Activated T-helper 17 cell treated with anti-CD3 and anti-CD28 coated beads, Interleukin-2, amount 50 U/mL, for 72 hours (primary cell): Measurements from ENCODE around the gene MS4A4E. TPM values are rescaled to one million over a fixed set of nuclear protein-coding genes. Genes with fewer than 3 reads are reported as not detected.

Source experiments
- ATAC-seq: fragments of 150-1000 bp; cut with Tn5 transposase; replicated peaks from 2 replicates; pipeline ENCODE4 v1.10.0; 2021; ENCODE audit warnings: mild to moderate bottlenecking, moderate library complexity
- H3K27ac Mint-ChIP-seq: one replicate; pipeline ENCODE4 v1.8.0; 2022; ENCODE audit warnings: mixed read lengths
- H3K27me3 Mint-ChIP-seq: one replicate; pipeline ENCODE4 v1.8.0; 2022; ENCODE audit warnings: mixed read lengths
- H3K36me3 Mint-ChIP-seq: one replicate; pipeline ENCODE4 v1.8.0; 2022; ENCODE audit warnings: low read depth, mild to moderate bottlenecking, mixed read lengths
- H3K4me1 Mint-ChIP-seq: one replicate; pipeline ENCODE4 v1.8.0; 2022; ENCODE audit warnings: mixed read lengths
- H3K4me3 Mint-ChIP-seq: one replicate; pipeline ENCODE4 v1.8.0; 2022; ENCODE audit warnings: mild to moderate bottlenecking, mixed read lengths
- H3K9me3 Mint-ChIP-seq: one replicate; pipeline ENCODE4 v1.8.0; 2022; ENCODE audit warnings: mixed read lengths
- total RNA-seq, 2 donors: library from RNA; stranded (reverse); gene quantifications; one replicate each; pipeline ENCODE4 v1.2.3, GENCODE V29; 2022

The MS4A4E gene
- total RNA-seq, 2 donors from 2014 or later: not detected

DNA sequence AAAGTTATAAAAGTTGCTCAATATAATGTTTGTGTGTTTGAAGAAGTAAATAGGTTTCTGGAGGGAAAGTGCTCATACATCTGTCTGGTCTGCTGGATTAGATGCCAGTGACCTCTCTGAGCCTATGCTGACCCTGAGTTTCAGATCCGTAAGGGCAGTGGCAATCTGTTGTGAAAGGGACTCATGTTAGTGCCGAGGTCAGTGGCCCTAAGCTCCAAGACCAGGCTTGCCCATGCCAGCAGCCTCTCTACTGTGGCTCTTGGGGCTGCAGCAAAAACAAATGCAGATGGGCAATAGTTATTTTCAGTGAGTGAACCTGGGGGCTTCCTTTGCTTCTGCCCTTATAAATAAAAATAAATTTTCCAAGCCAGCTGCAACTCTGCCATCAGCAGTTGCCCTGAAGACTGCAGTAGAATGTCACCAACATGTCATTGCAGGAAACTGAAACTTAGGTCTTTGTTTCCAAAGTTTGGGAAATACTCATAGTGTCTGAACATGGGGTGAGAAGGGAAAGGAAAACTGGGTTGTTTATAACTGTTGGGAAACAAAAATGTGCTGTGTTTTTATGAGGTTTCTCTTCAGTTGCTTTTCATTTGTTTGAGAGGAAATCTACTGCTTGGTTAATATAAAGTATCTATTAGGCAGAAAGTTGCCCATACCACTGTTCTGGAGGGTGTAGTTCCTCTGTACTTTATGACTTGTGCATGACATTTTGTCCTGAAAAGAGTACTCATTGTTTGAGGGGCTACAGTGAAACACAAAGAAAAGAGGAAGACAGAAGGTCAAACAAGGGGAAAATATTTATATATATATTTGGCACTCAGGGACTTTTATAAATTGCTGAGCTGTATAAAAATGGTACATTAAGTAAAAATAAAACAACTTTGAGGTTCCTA is 9.5 kb upstream of the MS4A4E start:
- Mint-ChIP-seq H3K4me3 (no peak overlapping the region), H3K9me3 (peaks cover 4% of the 10 kb centered on the region), H3K27ac (no peak overlapping the region), H3K36me3 (no peaks in the 10 kb centered on the region), H3K4me1 (no peaks in the 10 kb centered on the region), H3K27me3 (peaks cover 45% of the 10 kb centered on the region)
- ATAC-seq: no peak

- Mint-ChIP-seq H3K27me3 (peaks cover 49% of the 10 kb centered on the region), H3K4me3 (no peak overlapping the region), H3K9me3 (peaks cover 4% of the 10 kb centered on the region), H3K36me3 (no peaks in the 10 kb centered on the region), H3K4me1 (no peaks in the 10 kb centered on the region), H3K27ac (no peak overlapping the region)
- ATAC-seq: no peak
Observed at GRCh38 chr11:60251485-60252212, 8.7 kb upstream of the MS4A4E start.

GRCh38 chr11:60241786-60242185 is 1.2 kb downstream of the MS4A4E start:
- ATAC-seq: no peak
- no peaks in the 10 kb centered on the region for H3K4me1 Mint-ChIP-seq
- peaks cover 54% of the 10 kb centered on the region for H3K27me3 Mint-ChIP-seq
- H3K36me3 Mint-ChIP-seq: no peaks in the 10 kb centered on the region
- no peak overlapping the region for H3K27ac Mint-ChIP-seq
- no peak overlapping the region for H3K4me3 Mint-ChIP-seq
- no peaks in the 10 kb centered on the region for H3K9me3 Mint-ChIP-seq

DNA sequence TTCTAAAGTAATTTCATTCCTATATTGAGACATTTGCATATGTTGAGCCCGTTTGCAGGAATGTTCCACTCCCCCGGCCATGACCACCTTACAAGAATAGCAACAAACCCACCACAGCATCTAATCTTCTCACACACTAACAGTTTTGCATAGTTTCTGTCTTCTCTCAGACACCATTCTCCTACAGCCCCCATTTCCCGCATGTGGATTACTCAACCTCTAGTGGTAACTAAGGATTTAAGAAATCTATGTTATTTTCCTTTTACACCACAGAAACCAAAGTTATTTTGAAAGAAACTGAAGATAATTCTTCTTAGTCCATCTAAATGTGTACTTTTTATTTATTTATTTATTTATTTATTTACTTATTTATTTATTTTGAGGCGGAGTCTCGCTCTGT is 2.3 kb downstream of the MS4A4E start:
- Mint-ChIP-seq H3K36me3 (no peaks in the 10 kb centered on the region), H3K27me3 (peaks cover 54% of the 10 kb centered on the region), H3K4me1 (no peaks in the 10 kb centered on the region), H3K4me3 (no peak overlapping the region), H3K27ac (no peak overlapping the region), H3K9me3 (no peaks in the 10 kb centered on the region)
- ATAC-seq: no peak

DNA sequence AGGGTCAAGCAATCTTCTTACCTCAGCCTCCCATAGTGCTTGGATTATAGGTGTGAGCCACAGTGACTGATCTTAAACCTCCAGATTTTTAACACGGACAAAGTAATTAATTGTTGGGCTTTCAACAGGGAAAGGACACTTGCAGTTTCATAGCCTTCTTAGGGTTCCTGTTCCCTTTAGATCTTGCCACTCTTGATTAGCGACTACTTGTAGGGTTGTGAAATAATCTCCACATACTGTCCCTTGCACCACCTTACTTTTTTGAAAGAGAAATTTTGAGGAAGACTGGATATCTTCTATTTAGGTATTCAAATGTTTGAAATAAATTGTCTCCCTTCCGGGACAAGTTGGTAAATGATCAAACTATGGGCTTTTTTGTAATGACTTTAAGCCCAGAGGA is 7.6 kb downstream of the MS4A4E start:
- Mint-ChIP-seq H3K4me3 (no peak overlapping the region), H3K27ac (no peak overlapping the region), H3K9me3 (no peaks in the 10 kb centered on the region), H3K27me3 (peaks cover 30% of the 10 kb centered on the region), H3K36me3 (no peaks in the 10 kb centered on the region), H3K4me1 (no peaks in the 10 kb centered on the region)
- no peak for ATAC-seq

GRCh38 chr11:60230681-60231080 is 12.3 kb downstream of the MS4A4E start:
- ATAC-seq: no peak
- no peaks in the 10 kb centered on the region for H3K36me3 Mint-ChIP-seq
- no peaks in the 10 kb centered on the region for H3K4me1 Mint-ChIP-seq
- peaks cover 23% of the 10 kb centered on the region for H3K27me3 Mint-ChIP-seq
- H3K27ac Mint-ChIP-seq: no peak overlapping the region
- H3K9me3 Mint-ChIP-seq: no peaks in the 10 kb centered on the region
- no peak overlapping the region for H3K4me3 Mint-ChIP-seq

DNA sequence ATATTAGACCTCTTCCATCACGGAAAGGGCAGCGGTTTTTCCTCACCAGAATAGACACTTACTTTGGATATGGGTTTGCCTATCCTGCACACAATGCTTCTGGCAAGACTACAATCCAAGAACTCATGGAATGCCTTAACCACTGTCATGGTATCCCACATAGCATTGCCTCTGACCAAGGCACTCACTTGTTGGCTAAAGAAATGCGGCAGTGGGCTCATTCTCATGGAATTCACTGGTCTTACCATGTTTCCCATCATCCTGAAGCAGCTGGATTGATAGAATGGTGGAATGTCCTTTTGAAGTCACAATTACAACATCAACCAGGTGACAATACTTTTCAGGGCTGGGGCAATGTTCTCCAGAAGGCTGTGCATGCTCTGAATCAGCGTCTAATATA is 20.8 kb downstream of the MS4A4E start:
- H3K4me3 Mint-ChIP-seq: no peak overlapping the region
- no peak overlapping the region for H3K27ac Mint-ChIP-seq
- no peak for ATAC-seq
- H3K36me3 Mint-ChIP-seq: no peaks in the 10 kb centered on the region
- no peaks in the 10 kb centered on the region for H3K4me1 Mint-ChIP-seq
- H3K27me3 Mint-ChIP-seq: peaks cover 17% of the 10 kb centered on the region
- H3K9me3 Mint-ChIP-seq: no peaks in the 10 kb centered on the region

DNA sequence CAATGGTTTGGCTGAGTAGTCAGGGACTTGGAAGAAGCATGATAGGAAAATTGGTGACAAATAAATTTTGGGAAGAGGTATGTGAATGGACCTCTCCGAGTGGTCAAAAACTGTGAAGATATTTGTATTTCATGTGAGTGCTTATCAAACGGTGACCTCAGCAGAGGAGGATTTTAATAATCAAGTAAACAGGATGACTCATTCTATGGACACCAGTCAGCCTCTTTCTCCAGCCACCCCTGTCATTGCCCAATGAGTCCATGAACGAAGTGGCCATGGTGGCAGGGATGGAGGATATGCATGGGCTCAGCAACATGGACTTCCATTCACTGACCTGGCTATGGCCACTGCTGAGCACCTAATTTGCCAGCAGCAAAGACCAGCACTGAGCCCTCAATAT is 21.2 kb downstream of the MS4A4E start:
- Mint-ChIP-seq H3K27me3 (peaks cover 17% of the 10 kb centered on the region), H3K4me3 (no peak overlapping the region), H3K4me1 (no peaks in the 10 kb centered on the region), H3K36me3 (no peaks in the 10 kb centered on the region), H3K9me3 (no peaks in the 10 kb centered on the region), H3K27ac (no peak overlapping the region)
- no peak for ATAC-seq

DNA sequence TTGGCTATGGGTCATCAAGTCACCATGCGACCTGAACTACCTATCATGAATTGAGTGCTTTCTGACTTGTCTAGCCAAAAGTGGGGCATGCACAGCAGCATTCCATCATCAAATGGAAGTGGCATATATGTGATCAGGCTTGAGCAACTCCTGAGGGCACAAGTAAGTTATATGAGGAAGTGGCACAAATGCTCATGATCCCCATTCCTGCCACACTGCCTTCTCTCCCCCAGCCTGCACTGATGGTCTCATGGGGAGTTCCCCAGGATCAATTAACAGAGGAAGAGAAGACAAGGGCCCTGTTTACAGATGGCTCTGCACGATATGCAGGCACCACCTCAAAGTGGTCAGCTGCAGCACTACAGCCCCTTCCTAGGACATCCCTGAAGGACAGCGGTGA is 21.8 kb downstream of the MS4A4E start:
- H3K4me1 Mint-ChIP-seq: no peaks in the 10 kb centered on the region
- no peak overlapping the region for H3K4me3 Mint-ChIP-seq
- H3K9me3 Mint-ChIP-seq: no peaks in the 10 kb centered on the region
- H3K36me3 Mint-ChIP-seq: no peaks in the 10 kb centered on the region
- ATAC-seq: no peak
- no peak overlapping the region for H3K27ac Mint-ChIP-seq
- peaks cover 18% of the 10 kb centered on the region for H3K27me3 Mint-ChIP-seq

DNA sequence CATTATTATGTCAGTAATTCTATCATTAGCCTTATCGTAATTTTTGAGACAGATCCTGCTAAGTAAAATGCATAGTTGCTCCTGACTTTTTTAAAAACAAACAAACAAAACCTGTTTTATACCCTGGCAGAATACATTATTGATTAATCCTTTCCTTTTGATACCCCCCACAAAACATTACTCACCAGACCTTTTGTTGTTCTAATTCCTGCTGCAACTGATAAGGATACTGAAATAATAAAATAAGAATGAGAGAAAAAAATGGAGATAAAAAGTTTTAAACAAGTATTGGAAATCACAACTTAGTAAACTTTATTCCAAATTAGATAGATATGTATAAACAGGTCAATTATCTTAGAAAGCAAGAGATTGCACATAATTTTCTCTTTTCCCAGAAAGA is 28.6 kb downstream of the MS4A4E start:
- Mint-ChIP-seq H3K9me3 (no peaks in the 10 kb centered on the region), H3K27me3 (peaks cover 18% of the 10 kb centered on the region), H3K27ac (no peak overlapping the region), H3K4me1 (no peaks in the 10 kb centered on the region), H3K36me3 (no peaks in the 10 kb centered on the region), H3K4me3 (no peak overlapping the region)
- ATAC-seq: no peak

GRCh38 chr11:60211206-60211605 is 31.7 kb downstream of the MS4A4E start:
- ATAC-seq: no peak
- no peaks in the 10 kb centered on the region for H3K9me3 Mint-ChIP-seq
- no peak overlapping the region for H3K4me3 Mint-ChIP-seq
- no peaks in the 10 kb centered on the region for H3K4me1 Mint-ChIP-seq
- H3K27me3 Mint-ChIP-seq: peaks cover 24% of the 10 kb centered on the region
- no peaks in the 10 kb centered on the region for H3K36me3 Mint-ChIP-seq
- no peak overlapping the region for H3K27ac Mint-ChIP-seq

- no peak overlapping the region for H3K27ac Mint-ChIP-seq
- no peak for ATAC-seq
- no peaks in the 10 kb centered on the region for H3K4me1 Mint-ChIP-seq
- peaks cover 21% of the 10 kb centered on the region for H3K27me3 Mint-ChIP-seq
- no peak overlapping the region for H3K4me3 Mint-ChIP-seq
- no peaks in the 10 kb centered on the region for H3K36me3 Mint-ChIP-seq
- H3K9me3 Mint-ChIP-seq: no peaks in the 10 kb centered on the region
Observed at GRCh38 chr11:60209977-60210376, 33.0 kb downstream of the MS4A4E start.

DNA sequence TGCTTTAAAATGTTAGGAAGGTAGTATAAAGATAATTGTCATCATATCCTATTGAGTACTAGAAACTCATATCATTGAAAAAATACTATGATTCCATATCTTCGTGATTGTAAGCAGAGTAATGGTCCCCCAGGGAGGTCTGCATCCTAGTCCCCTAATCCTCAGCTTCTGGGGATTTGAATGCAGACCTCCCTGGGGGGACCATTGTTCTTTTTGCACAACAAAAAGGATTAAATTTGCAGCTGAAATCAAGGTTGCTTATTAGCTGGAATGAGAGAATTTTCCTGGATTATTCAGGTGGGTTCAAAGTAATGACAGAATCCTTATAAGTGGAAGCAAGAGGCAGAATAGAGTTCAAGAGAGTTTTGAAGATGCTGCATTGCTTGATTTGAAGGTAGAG is 34.0 kb downstream of the MS4A4E start:
- no peaks in the 10 kb centered on the region for H3K36me3 Mint-ChIP-seq
- no peaks in the 10 kb centered on the region for H3K9me3 Mint-ChIP-seq
- H3K27me3 Mint-ChIP-seq: peaks cover 25% of the 10 kb centered on the region
- no peak overlapping the region for H3K4me3 Mint-ChIP-seq
- H3K4me1 Mint-ChIP-seq: no peaks in the 10 kb centered on the region
- ATAC-seq: no peak
- H3K27ac Mint-ChIP-seq: no peak overlapping the region

GRCh38 chr11:60208146-60208895 is 34.6 kb downstream of the MS4A4E start:
- no peaks in the 10 kb centered on the region for H3K36me3 Mint-ChIP-seq
- H3K27me3 Mint-ChIP-seq: peaks cover 23% of the 10 kb centered on the region
- no peak overlapping the region for H3K27ac Mint-ChIP-seq

More at GRCh38 chr11:60208146-60208895, 34.6 kb downstream of the MS4A4E start:
- H3K9me3 Mint-ChIP-seq: no peaks in the 10 kb centered on the region
- no peaks in the 10 kb centered on the region for H3K4me1 Mint-ChIP-seq
- ATAC-seq: no peak
- no peak overlapping the region for H3K4me3 Mint-ChIP-seq
